A549 (cell line): Measurements from ENCODE around the gene TMEM59. TPM values are rescaled to one million over a fixed set of nuclear protein-coding genes. Genes with fewer than 3 reads are reported as not detected.

ENCODE experiments used
- ATAC-seq, 2 experiments: fragments of 200-7000 bp in 1 of 2; fragments of >200 bp in 1 of 2; cut with Nextera tagmentation in 1 of 2; cut with Tn5 transposase in 1 of 2; 3 replicates each; pipeline versions ENCODE4 v1.8.0 to v1.9.1; 2018 to 2020; ENCODE audit warnings: mild to moderate bottlenecking in 1 of 2, moderate library complexity in 1 of 2
- CTCF ChIA-PET: fragments of 300-600 bp; sonication (Branson Sonifier 250); formaldehyde crosslinking; extraction: SDS; loops from one replicate; lab custom pipeline; 2021; ENCODE audit warnings: antibody characterized with exemption, inconsistent platforms; lab: Yijun Ruan, JAX
- POLR2A ChIA-PET: fragments of 350-600 bp; formaldehyde crosslinking; extraction: SDS; loops from one replicate; lab custom pipeline; 2021; ENCODE audit warnings: antibody characterized with exemption, inconsistent platforms; lab: Yijun Ruan, JAX
- DNase-seq, 2 experiments: peaks; one replicate each; pipeline versions ENCODE4 v3.0.0 to v3.0.0-alpha.2; 2011 to 2016; ENCODE audit warnings: low read depth in 1 of 2, low spot score in 1 of 2
- FAIRE-seq: peaks from 2 replicates; lab custom pipeline; 2011; peaks lifted over from hg19 to GRCh38; lab: Jason Lieb, UNC
- H3K27ac ChIP-seq, 2 experiments: fragments of >200 bp; sonication (Bioruptor Twin); formaldehyde crosslinking; 3 replicates each; pipeline ENCODE4 v1.5.1; 2016 to 2017
- H3K4me1 ChIP-seq: fragments of >200 bp; sonication (Bioruptor Twin); formaldehyde crosslinking; 3 replicates; pipeline ENCODE4 v1.6.1; 2016
- H3K4me2 ChIP-seq: fragments of >200 bp; sonication (Bioruptor Twin); formaldehyde crosslinking; 3 replicates; pipeline ENCODE4 v1.6.1; 2016
- H3K4me3 ChIP-seq: fragments of >200 bp; sonication (Bioruptor Twin); formaldehyde crosslinking; 3 replicates; pipeline ENCODE4 v1.5.1; 2016
- H3K9me3 ChIP-seq: fragments of >200 bp; sonication (Bioruptor Twin); formaldehyde crosslinking; 3 replicates; pipeline ENCODE4 v1.6.1; 2016
- BCL3 ChIP-seq: fragments of >200 bp; sonication (Bioruptor Twin); formaldehyde crosslinking; IDR thresholded peaks from 3 replicates; pipeline ENCODE4 v1.6.1; 2016
- BHLHE40 ChIP-seq: IDR thresholded peaks from 2 replicates; pipeline ENCODE4 v1.6.1; 2012; ENCODE audit warnings: low read depth, low read length, inconsistent platforms
- CBX8 ChIP-seq: fragments of 200-600 bp; sonication (generic); IDR thresholded peaks from 2 replicates; pipeline ENCODE4 v1.6.1; 2016
- CHD4 ChIP-seq: fragments of 200-600 bp; sonication (generic); IDR thresholded peaks from 2 replicates; pipeline ENCODE4 v1.6.1; 2016; ENCODE audit warnings: antibody characterized with exemption, mild to moderate bottlenecking, borderline replicate concordance
- CTCF ChIP-seq: fragments of >200 bp; sonication (Bioruptor Twin); formaldehyde crosslinking; IDR thresholded peaks from 3 replicates; pipeline ENCODE4 v1.5.1; 2016
- E2F6 ChIP-seq: IDR thresholded peaks from 2 replicates; pipeline ENCODE4 v1.6.1; 2012; ENCODE audit warnings: low read depth, borderline replicate concordance
- GATA3 ChIP-seq: IDR thresholded peaks from 2 replicates; pipeline ENCODE4 v1.6.1; 2012; ENCODE audit warnings: borderline replicate concordance
- HMGXB4 ChIP-seq: fragments of 250-450 bp; sonication (Bioruptor Pico); IDR thresholded peaks from 2 replicates; pipeline ENCODE4 v1.5.0; 2021; ENCODE audit warnings: mild to moderate bottlenecking, moderate library complexity, borderline replicate concordance
- HOXA7 ChIP-seq: fragments of 250-450 bp; sonication (Bioruptor Pico); IDR thresholded peaks from 2 replicates; pipeline ENCODE4 v1.5.0; 2020; ENCODE audit warnings: mild to moderate bottlenecking, moderate library complexity
- HOXB5 ChIP-seq: fragments of 250-450 bp; sonication (Bioruptor Pico); IDR thresholded peaks from 2 replicates; pipeline ENCODE4 v1.5.0; 2020; ENCODE audit warnings: mild to moderate bottlenecking, moderate library complexity
- JUN ChIP-seq, 2 experiments: fragments of >200 bp; sonication (Bioruptor Twin); formaldehyde crosslinking; IDR thresholded peaks; 2 replicates in 1 of 2; 3 replicates in 1 of 2; pipeline ENCODE4 v1.6.1; 2016 to 2017
- KDM5A ChIP-seq: fragments of 200-600 bp; sonication (generic); IDR thresholded peaks from 2 replicates; pipeline ENCODE4 v1.6.1; 2016; ENCODE audit warnings: antibody characterized with exemption, mild to moderate bottlenecking
- MYC ChIP-seq: IDR thresholded peaks from 2 replicates; pipeline ENCODE4 v1.6.1; 2012; ENCODE audit warnings: mild to moderate bottlenecking, inconsistent platforms, low read length, improper control_type of control experiment, borderline replicate concordance
- PHF8 ChIP-seq: fragments of 200-600 bp; sonication (generic); IDR thresholded peaks from 2 replicates; pipeline ENCODE4 v1.6.1; 2016; ENCODE audit warnings: low read depth, mild to moderate bottlenecking, antibody characterized with exemption, moderate library complexity, borderline replicate concordance
- RAD21 ChIP-seq, 2 experiments: fragments of >200 bp in 1 of 2; sonication (Bioruptor Twin) in 1 of 2; formaldehyde crosslinking in 1 of 2; IDR thresholded peaks in 1 of 2; conservative IDR thresholded peaks in 1 of 2; 2 replicates in 1 of 2; 3 replicates in 1 of 2; pipeline ENCODE4 v1.6.1; 2012 to 2018; ENCODE audit warnings: inconsistent platforms in 1 of 2
- TP53 ChIP-seq: fragments of 250-450 bp; sonication (Bioruptor Pico); IDR thresholded peaks from 2 replicates; pipeline ENCODE4 v1.5.0; 2021; ENCODE audit warnings: mild to moderate bottlenecking, moderate library complexity
- USF2 ChIP-seq: fragments of 450-650 bp; IDR thresholded peaks from 2 replicates; pipeline ENCODE4 v1.6.1; 2014; ENCODE audit warnings: antibody characterized with exemption
- ZFP36 ChIP-seq: fragments of 450-650 bp; IDR thresholded peaks from 2 replicates; pipeline ENCODE4 v1.6.1; 2014; ENCODE audit warnings: borderline replicate concordance; ENCODE audit not compliant: partially characterized antibody
- ZNF302 ChIP-seq: fragments of 250-450 bp; sonication (Bioruptor Pico); IDR thresholded peaks from 2 replicates; pipeline ENCODE4 v1.9.0; 2021; ENCODE audit warnings: inconsistent platforms, mild to moderate bottlenecking, moderate library complexity
- WGBS: methylation state at CpG from one replicate; pipeline ENCODE4 v1.1.6; 2017; ENCODE audit errors: missing lambda C conversion rate; 5-methylcytosine and 5-hydroxymethylcytosine counted together
- polyA plus RNA-seq, 4 experiments: library from polyadenylated mRNA; depleted of rRNA in 3 of 4; stranded (reverse); fragments of >200 nt; fragmentation: RNase III in 1 of 4; extraction: RNeasy Plus Mini Kit Qiagen cat#74134 plus additional on column Dnase treatment in 1 of 4; gene quantifications; 2 replicates in 3 of 4; 3 replicates in 1 of 4; pipeline ENCODE4 v1.2.3, GENCODE V29; 2011 to 2017

Gene TMEM59
- polyA plus RNA-seq, 2 of the 4 experiments (the other 2 are of a cell fraction), result 114 to 225 TPM

GRCh38 chr1:54080598-54081049, 27.6 kb upstream of the TMEM59 start:
- ChIA-PET CTCF (interaction anchor here (0.5 to 1.8 kb wide), 4 partner anchors 9 to 492 kb away, joined by 3 to 9 read pairs (median 6); no protein-coding TSS in a partner anchor), POLR2A (no interaction called here)
- no peak overlapping the region for H3K4me2 ChIP-seq
- peaks cover 5% of the 10 kb centered on the region; the same call in 1 of the 3 replicates for H3K4me1 ChIP-seq
- no peak overlapping the region for H3K27ac ChIP-seq
- no peak for TF ChIP-seq RAD21 (conservative IDR thresholded peaks at IDR 0.05 in 1 of 2, IDR thresholded peaks at IDR 0.05 in 1 of 2)
- no peak for TF ChIP-seq MYC
- TF ChIP-seq CTCF, result no peak
- TF ChIP-seq JUN (IDR thresholded peaks at IDR 0.05), result no peak
- TF ChIP-seq HOXA7, result no peak
- TF ChIP-seq CBX8, result no peak
- TF ChIP-seq GATA3, result no peak
- TF ChIP-seq E2F6, result no peak
- TF ChIP-seq BHLHE40, result no peak
- no peak for TF ChIP-seq USF2
- no peak for TF ChIP-seq BCL3
- TF ChIP-seq HOXB5 (CRISPR knock-in tag), result no peak
- ATAC-seq (no peak), DNase-seq (no peak), FAIRE-seq (no peak)
- H3K4me3 ChIP-seq, result no peak overlapping the region
- 52% methylated on average over 2 of the region's 2 CpGs for WGBS
- H3K9me3 ChIP-seq, result no peaks in the 10 kb centered on the region

- Histone ChIP-seq H3K9me3 (no peaks in the 10 kb centered on the region), H3K4me2 (no peak overlapping the region), H3K27ac (no peak overlapping the region), H3K4me3 (no peak overlapping the region), H3K4me1 (peaks cover 5% of the 10 kb centered on the region; the same call in 1 of the 3 replicates)
- TF ChIP-seq TP53 (CRISPR knock-in tag) (no peak), CHD4 (no peak), E2F6 (no peak), PHF8 (no peak), HMGXB4 (CRISPR knock-in tag) (no peak), GATA3 (no peak), ZNF302 (CRISPR knock-in tag) (no peak), HOXB5 (CRISPR knock-in tag) (no peak), KDM5A (no peak), ZFP36 (no peak), RAD21 (conservative IDR thresholded peaks at IDR 0.05 in 1 of 2, IDR thresholded peaks at IDR 0.05 in 1 of 2) (no peak)
- CTCF ChIA-PET, result interaction anchor here (0.6 to 1.7 kb wide), 3 partner anchors 24 to 217 kb away, joined by 3 to 6 read pairs (median 3); partner anchors contain the start of gene TCEANC2
- DNase-seq, result no peak
- FAIRE-seq, result no peak
- POLR2A ChIA-PET, result no interaction called here
- ATAC-seq, result no peak
These were observed 24.4 kb upstream of the TMEM59 start for GRCh38 chr1:54077359-54077758.
